Measurements from ENCODE around the gene PRDM2. TPM values are rescaled to one million over a fixed set of nuclear protein-coding genes. Genes with fewer than 3 reads are reported as not detected.

Gene PRDM2
- total and polyA plus RNA-seq, 2 experiments from 2014 or later, result 9.7 to 15.1 TPM

DNA sequence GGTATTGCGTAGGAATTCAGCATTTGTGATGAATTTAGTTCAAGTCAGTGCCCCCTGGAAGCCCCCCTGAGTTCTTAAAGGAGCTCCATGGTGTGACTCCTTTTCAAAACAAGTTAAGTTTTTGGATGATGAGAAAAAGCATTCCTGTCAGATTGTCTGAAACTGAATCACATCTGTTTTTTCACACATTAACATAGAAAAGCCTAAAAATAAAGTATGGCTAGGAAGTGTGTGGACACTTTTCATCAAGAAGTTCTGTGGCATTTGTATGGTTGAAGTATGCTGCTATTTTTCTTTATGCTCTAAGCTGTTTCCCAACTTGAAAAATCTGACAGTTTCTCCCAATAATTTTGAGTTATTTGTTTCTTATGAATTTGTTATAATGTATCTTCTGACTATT lies 33.7 kb downstream of the PRDM2 start:
- H3F3A ChIP-seq (ENCODE audit: insufficient read depth), result peaks cover 6% of the 10 kb centered on the region; the same call in 1 of the 2 replicates
- no peaks in the 10 kb centered on the region for H3K36me3 ChIP-seq (ENCODE audit: low read depth)
- peaks cover 18% of the 10 kb centered on the region for H3K79me2 ChIP-seq (ENCODE audit: insufficient read depth)
- 52 to 58% methylated on average over 1 of the region's 1 CpG for WGBS, 2 experiments (ENCODE audit: low coverage in 1 of 2, low lambda C conversion rate in 2 of 2, missing lambda C conversion rate in 2 of 2)
- H3K27ac ChIP-seq, result peak overlapping the region; percentile 28; the same call in 1 of the 2 replicates
- DNase-seq, result peak; percentile 41
- no peak overlapping the region for H2AFZ ChIP-seq
- peaks cover 20% of the 10 kb centered on the region for H3K4me1 ChIP-seq (ENCODE audit: insufficient read depth)
- no peaks in the 10 kb centered on the region for H3K27me3 ChIP-seq (replicated peaks; ENCODE audit: insufficient read depth)
- no peaks in the 10 kb centered on the region for H4K20me1 ChIP-seq (ENCODE audit: insufficient read depth)
- in situ Hi-C loops (cut with MboI), result no loop called here
- peak overlapping the region; percentile 57 for H3K4me2 ChIP-seq (ENCODE audit: unreplicated experiment)
- 0 out of 2 replicates have a peak overlapping the region, but pooled peaks have one; percentile 11 for H3K9ac ChIP-seq
- no peaks in the 10 kb centered on the region for H3K9me3 ChIP-seq (ENCODE audit: low read depth)
- TF ChIP-seq EZH2phosphoT487 (IDR thresholded peaks at IDR 0.05; ENCODE audit: insufficient read depth, low read depth), result no peak
- TF ChIP-seq EZH2 (IDR thresholded peaks at IDR 0.05; ENCODE audit: insufficient read depth, poor library complexity, severe bottlenecking), result no peak
- H3K9me2 ChIP-seq (ENCODE audit: insufficient read depth), result no peaks in the 10 kb centered on the region
- H3K4me3 ChIP-seq, result no peak overlapping the region

DNA sequence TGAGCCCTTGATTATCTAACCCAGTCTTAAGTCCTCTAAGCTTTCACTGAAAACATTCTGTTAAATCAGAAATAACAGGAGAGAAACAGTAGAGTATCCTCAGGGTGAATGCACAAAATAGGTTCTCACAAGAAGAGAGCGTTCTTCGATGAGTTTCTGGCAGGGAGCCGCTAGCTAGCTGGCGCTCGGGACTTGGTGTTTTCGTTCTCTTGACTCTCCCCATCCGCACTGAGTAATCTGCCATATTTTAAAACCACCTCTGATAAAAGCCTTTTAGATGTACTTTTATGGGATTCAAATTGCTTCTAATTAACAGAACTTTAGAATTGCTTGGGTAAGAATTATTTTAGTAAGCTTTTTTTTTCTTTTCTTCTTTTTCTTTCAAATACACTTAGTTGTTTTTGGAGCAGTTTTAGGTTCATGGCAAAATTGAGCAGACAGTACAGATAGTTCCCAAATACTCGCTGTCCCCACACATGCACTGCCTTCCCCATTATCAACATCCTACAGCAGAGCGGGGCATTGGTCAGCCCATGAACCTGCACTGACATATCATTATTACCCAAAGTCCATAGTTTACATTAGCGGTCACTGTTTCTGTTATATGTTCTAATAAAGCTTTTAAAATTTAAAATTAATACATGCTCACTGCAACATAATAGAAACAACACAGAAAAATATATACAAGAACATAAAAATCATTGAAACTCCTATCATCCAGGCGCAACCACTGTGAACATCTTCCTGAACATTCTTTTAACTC lies 35.4 kb downstream of the PRDM2 start:
- WGBS, 2 experiments (ENCODE audit: low coverage in 1 of 2, low lambda C conversion rate in 2 of 2, missing lambda C conversion rate in 2 of 2), result 97 to 99% methylated on average over 11 of the region's 11 CpGs
- in situ Hi-C loops (cut with MboI), result no loop called here
- no peaks in the 10 kb centered on the region for H3K9me2 ChIP-seq (ENCODE audit: insufficient read depth)
- no peaks in the 10 kb centered on the region for H3K9me3 ChIP-seq (ENCODE audit: low read depth)
- no peak for DNase-seq
- H3K4me3 ChIP-seq, result no peak overlapping the region
- H3K4me2 ChIP-seq (ENCODE audit: unreplicated experiment), result no peak overlapping the region
- H4K20me1 ChIP-seq (ENCODE audit: insufficient read depth), result no peaks in the 10 kb centered on the region
- TF ChIP-seq EZH2 (IDR thresholded peaks at IDR 0.05; ENCODE audit: insufficient read depth, poor library complexity, severe bottlenecking) (no peak), EZH2phosphoT487 (IDR thresholded peaks at IDR 0.05; ENCODE audit: insufficient read depth, low read depth) (no peak)
- no peak overlapping the region for H3K9ac ChIP-seq
- H2AFZ ChIP-seq, result no peak overlapping the region
- H3F3A ChIP-seq (ENCODE audit: insufficient read depth), result peaks cover 6% of the 10 kb centered on the region; the same call in 1 of the 2 replicates
- peaks cover 2% of the 10 kb centered on the region; the same call in 1 of the 2 replicates for H3K79me2 ChIP-seq (ENCODE audit: insufficient read depth)
- H3K27ac ChIP-seq, result no peak overlapping the region
- H3K4me1 ChIP-seq (ENCODE audit: insufficient read depth), result peaks cover 20% of the 10 kb centered on the region
- H3K27me3 ChIP-seq (replicated peaks; ENCODE audit: insufficient read depth), result no peaks in the 10 kb centered on the region
- no peaks in the 10 kb centered on the region for H3K36me3 ChIP-seq (ENCODE audit: low read depth)

DNA sequence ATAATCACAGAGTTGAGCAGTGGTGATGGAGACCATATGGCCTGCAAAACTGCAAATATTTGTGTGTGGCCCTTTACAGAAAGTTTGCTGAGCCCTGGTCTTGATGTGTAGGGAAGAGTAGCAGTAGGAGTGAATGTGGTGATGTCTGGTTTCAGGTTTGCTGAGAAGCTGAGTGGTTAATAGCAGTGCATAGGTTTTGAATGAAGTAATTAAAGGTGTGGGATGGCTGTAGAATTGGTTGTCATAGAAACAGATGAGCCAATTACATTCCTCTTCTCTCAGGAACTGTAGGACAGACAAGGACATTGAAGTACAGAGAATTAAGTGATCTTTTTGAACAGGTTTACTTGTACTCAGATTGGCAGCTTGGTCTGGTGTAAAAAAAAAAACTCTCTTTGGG lies 37.4 kb downstream of the PRDM2 start:
- Histone ChIP-seq H3K9ac (no peak overlapping the region), H3K27ac (no peak overlapping the region), H4K20me1 (ENCODE audit: insufficient read depth) (no peaks in the 10 kb centered on the region), H3K36me3 (ENCODE audit: low read depth) (no peaks in the 10 kb centered on the region), H3K9me3 (ENCODE audit: low read depth) (no peaks in the 10 kb centered on the region), H3K9me2 (ENCODE audit: insufficient read depth) (no peaks in the 10 kb centered on the region), H3K4me2 (ENCODE audit: unreplicated experiment) (no peak overlapping the region), H2AFZ (no peak overlapping the region), H3K4me3 (no peak overlapping the region), H3K79me2 (ENCODE audit: insufficient read depth) (no peaks in the 10 kb centered on the region), H3K4me1 (ENCODE audit: insufficient read depth) (peaks cover 20% of the 10 kb centered on the region), H3K27me3 (replicated peaks; ENCODE audit: insufficient read depth) (no peaks in the 10 kb centered on the region), H3F3A (ENCODE audit: insufficient read depth) (peaks cover 6% of the 10 kb centered on the region; the same call in 1 of the 2 replicates)
- TF ChIP-seq EZH2 (IDR thresholded peaks at IDR 0.05; ENCODE audit: insufficient read depth, poor library complexity, severe bottlenecking), result no peak
- no peak for TF ChIP-seq EZH2phosphoT487 (IDR thresholded peaks at IDR 0.05; ENCODE audit: insufficient read depth, low read depth)
- in situ Hi-C loops (cut with MboI), result no loop called here
- DNase-seq, result no peak

DNA sequence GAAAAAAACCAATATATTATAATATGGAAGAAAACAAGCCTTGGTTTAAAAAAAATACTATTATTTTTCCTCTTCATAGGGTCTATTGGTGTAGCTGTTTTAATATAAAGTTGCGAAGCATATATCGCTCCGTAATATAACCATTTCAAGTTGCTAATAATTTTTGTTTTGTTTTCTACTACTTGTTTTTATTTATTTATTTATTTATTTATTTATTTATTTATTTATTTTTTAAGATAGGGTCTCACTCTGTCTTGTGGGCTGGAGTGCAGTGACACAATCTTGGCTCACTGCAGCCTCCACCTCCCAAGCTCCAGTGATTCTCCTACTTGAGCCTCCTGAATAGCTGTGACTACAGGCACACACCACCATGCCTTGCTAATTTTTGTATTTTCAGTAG lies 46.4 kb downstream of the PRDM2 start:
- Histone ChIP-seq H3K4me3 (no peak overlapping the region), H3K79me2 (ENCODE audit: insufficient read depth) (peaks cover 29% of the 10 kb centered on the region), H3K27ac (no peak overlapping the region), H3K9me2 (ENCODE audit: insufficient read depth) (no peaks in the 10 kb centered on the region), H3K27me3 (replicated peaks; ENCODE audit: insufficient read depth) (no peaks in the 10 kb centered on the region), H3K9ac (no peak overlapping the region), H3K4me1 (ENCODE audit: insufficient read depth) (peaks cover 13% of the 10 kb centered on the region), H3K36me3 (ENCODE audit: low read depth) (0 out of 2 replicates have a peak, but pooled peaks cover 2% of the 10 kb centered on the region), H4K20me1 (ENCODE audit: insufficient read depth) (0 out of 2 replicates have a peak, but pooled peaks cover 8% of the 10 kb centered on the region), H3K9me3 (ENCODE audit: low read depth) (no peaks in the 10 kb centered on the region), H3F3A (ENCODE audit: insufficient read depth) (peaks cover 26% of the 10 kb centered on the region; the same call in 1 of the 2 replicates), H3K4me2 (ENCODE audit: unreplicated experiment) (no peak overlapping the region), H2AFZ (no peak overlapping the region)
- in situ Hi-C loops (cut with MboI), result no loop called here
- WGBS, 2 experiments (ENCODE audit: low coverage in 1 of 2, low lambda C conversion rate in 2 of 2, missing lambda C conversion rate in 2 of 2), result 98 to 100% methylated on average over 3 of the region's 3 CpGs
- no peak for DNase-seq
- no peak for TF ChIP-seq EZH2 (IDR thresholded peaks at IDR 0.05; ENCODE audit: insufficient read depth, poor library complexity, severe bottlenecking)
- no peak for TF ChIP-seq EZH2phosphoT487 (IDR thresholded peaks at IDR 0.05; ENCODE audit: insufficient read depth, low read depth)
